ENCODE results near the gene HS2ST1.

DNA sequence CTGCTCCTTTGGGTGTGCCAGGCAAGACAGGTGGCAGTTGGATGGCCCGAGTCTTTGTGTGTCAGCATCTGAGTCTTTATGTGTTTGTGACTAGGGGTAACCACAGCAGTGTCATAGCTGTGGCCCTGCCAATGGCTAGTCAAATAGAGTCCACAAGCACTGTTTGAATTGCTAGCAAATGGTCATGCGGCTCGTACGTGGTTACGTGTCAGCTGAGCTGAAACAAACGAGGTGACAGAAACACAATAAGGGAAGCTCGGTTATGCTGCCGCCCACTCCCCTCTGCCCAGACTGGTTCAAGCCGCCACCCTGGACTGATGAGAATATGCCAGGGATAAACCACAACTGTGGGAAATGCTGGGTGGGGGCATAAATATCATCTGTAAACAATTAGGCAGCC is 239.9 kb downstream of the HS2ST1 start:
- TF ChIP-seq, protein P1, sequence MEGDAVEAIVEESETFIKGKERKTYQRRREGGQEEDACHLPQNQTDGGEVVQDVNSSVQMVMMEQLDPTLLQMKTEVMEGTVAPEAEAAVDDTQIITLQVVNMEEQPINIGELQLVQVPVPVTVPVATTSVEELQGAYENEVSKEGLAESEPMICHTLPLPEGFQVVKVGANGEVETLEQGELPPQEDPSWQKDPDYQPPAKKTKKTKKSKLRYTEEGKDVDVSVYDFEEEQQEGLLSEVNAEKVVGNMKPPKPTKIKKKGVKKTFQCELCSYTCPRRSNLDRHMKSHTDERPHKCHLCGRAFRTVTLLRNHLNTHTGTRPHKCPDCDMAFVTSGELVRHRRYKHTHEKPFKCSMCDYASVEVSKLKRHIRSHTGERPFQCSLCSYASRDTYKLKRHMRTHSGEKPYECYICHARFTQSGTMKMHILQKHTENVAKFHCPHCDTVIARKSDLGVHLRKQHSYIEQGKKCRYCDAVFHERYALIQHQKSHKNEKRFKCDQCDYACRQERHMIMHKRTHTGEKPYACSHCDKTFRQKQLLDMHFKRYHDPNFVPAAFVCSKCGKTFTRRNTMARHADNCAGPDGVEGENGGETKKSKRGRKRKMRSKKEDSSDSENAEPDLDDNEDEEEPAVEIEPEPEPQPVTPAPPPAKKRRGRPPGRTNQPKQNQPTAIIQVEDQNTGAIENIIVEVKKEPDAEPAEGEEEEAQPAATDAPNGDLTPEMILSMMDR (conservative IDR thresholded peaks at IDR 0.05; ENCODE audit: low read length) = no peak
- TF ChIP-seq EZH2phosphoT487 (IDR thresholded peaks at IDR 0.05; ENCODE audit: borderline replicate concordance) = no peak
